NCI-H1048 (cell line): ENCODE measurements around the gene PGM5.

Experiments
- DNase-seq: peaks from one replicate; lab custom pipeline; 2025; lab: John Stamatoyannopoulos, UW

Gene PGM5

DNA sequence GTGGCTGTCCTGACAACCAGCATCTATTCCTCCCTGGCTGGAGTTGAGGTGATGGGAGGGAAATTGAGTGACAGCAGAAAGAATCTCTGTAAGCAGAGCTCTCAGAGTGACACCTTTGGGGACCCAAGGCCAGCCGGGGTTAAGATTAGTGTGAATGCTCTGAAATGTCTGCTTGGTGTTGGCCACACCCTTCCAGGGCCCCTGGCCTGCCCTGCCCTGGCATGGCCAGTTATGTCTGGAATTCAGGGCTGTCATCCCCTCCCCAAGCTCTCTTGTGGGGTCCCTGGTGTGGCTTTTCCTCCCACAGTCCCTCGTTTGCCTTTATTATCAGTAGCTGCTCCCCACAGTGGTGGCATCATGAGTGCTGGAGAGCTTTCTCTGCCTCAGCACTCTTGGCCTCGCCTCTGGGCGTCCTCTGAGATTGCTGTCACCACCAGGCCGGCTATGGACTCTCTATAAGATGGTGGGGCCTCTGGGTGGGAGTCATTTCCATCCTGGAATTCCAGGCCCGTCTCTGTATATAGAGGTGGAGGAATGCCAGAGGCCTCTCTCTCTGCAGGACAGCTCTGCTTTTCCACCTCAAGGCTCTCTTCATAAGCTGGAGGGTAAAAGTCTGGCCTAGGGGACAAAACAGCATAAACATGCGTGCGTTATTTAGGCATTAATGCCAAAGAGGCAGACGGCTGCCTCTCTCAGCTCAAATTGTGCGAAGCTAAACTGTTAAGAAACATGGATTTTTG is 180.6 kb downstream of the PGM5 start:
- no peak for DNase-seq

DNA sequence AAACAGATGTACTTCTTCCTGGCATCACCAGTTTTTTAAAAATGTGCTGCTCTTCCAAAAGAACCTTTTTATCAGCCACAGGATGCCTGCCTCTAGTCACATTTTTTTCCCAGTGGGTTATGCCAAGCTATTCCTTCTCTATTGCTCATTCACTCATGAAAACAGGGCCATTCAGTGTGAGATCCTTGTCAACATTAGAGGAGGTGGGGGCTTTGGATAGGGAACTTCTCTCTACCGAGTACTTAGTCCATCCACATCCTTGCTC is 181.1 kb downstream of the PGM5 start:
- no peak for DNase-seq

DNA sequence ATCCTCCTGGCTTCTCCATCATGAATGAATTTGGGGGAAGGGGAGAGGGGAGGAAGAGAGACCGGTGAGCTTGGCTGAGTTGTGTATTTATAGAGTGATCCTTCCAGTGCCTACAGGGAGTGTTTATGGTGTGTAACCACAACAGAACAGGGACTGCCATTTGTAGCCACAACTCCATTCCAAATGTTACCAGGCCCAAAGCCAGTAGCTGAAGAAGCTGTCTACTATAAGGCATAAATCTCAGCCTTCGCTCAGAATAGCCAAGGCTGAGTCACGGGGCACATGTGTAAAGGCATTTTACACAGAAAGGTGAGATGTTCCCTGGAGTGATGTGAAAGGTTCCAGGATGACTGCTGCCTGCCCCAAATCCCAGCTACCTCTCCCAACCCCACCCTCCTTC is 181.8 kb downstream of the PGM5 start:
- no peak for DNase-seq

DNA sequence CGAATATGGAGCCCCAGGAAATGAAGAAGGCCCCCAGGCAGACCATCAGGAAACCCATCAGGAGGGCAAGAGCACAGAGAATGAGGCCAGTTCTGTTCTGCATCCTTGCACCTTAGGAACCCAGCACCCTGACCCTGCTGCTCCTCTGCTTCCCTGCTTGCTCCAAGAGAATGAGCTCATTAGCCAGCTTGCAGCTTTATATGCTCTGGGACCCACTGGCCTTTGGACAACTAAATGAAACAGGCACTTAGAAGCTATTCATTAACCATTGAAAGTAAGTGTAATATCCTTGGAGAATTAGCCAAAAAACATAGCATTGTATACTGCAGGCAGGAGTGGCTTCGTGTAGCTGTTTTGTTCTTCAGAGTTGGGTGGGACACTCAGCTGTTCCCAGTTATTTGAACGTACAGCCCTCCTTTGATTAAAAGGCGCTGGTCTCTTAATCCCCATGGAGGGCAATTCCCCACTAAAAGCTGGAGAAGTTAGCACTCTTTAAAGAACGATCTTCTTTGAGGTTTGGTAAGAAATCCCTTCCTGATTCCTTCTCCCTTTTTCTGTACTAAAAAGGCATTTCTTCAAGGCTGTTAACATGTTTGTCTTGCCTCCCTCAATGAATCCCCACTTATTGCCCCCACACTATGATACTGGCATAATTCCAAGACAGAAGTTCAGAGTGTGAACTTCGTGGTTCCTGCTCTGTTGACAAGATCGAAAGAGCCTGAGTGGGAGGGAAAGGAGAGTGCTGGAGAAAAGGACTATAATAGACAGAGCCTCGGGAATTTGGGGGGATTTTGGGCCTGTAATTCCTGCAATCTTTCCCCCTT is 184.5 kb downstream of the PGM5 start, which contains the start of gene TMEM252:
TMEM252 (minus strand) TSS at position 172 of the 824 bp plus-strand sequence; CDS start at position 103, 69 bp downstream.
- DNase-seq: no peak

DNA sequence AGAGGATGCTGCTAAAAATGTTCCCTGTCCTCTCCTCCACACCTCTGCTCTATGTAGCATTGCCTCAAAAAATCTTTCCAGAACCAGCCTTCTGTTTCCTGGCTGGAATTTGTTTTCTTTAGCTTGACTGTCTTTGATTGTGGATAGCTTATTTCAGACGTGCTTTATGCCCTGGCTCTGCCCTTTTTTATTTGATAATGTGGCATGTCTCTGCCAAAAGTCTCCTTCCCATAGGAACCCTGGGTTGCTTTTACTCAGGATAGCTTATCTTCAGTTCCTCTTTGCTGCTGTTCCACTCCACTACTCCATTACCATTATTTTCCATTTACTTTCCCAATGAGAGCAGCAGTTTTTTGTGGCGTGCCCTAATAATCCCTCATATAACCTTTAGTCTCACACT is 185.2 kb downstream of the PGM5 start:
- DNase-seq: no peak

DNA sequence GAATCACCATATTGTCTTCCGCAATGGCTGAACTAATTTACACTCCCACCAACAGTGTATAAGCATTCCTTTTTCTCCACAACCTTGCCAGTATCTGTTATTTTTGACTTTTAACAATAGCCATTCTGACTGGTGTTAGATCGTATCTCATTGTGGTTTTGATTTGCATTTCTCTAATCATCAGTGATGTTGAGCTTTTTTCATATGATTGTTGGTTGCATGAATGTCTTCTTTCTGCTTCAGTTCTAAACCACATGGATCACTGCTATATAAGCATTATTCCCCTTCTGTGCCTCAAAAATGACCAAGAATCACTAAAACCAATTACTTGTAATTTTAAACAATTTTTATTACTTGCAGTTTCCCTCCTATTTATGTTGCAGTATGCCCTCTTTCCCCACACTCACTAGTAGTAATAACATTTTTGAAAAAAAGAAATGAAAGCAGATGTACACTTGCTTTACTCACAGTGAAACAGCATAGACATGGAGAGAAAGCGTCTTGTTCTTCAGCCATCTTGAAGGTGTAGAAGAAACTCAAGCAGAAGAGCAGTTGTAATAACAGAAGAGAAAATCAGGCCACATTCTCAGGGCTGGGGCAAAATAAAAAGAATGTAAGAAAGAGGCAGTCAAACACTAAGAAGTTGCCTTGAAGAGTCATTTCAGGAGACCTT is 188.8 kb downstream of the PGM5 start:
- DNase-seq: peak; percentile 12

DNA sequence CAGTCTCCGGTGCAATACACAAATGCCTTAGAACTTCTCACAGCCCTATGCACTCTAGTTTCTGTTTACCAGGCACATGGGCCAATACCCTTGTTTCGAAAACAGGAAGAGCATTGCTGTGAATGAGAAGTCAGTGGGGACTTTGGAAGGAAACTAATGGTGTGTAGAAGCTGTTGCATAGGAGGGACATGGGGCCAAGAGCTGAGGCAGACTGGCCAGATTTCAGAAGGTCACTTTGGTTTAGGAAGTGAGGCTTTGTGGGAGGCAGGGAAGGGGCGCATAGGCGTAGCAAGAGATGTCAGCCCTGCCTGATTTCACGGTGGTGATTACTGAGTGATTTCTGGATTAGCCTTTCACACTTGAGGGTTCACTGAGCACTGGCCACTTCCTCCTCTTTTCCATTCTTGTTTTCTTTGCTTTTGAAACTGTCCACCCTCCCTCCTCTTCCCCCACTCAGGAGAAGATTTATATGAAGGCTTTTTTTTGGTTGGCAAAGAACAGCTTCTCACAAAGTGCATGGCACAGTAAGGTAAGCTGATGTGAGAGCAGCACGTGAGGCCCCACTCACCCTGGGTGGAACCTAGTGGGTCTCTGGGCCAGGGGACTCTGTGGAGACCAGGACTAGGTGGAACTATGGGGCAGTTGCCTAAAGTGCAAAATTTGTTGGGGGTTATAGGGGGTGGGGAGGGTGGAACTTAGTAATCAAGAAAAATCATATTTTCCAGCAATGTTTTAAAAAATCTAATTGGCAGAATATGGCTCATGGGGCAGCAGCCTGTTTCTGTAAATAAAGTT is 190.4 kb downstream of the PGM5 start:
- DNase-seq: no peak

DNA sequence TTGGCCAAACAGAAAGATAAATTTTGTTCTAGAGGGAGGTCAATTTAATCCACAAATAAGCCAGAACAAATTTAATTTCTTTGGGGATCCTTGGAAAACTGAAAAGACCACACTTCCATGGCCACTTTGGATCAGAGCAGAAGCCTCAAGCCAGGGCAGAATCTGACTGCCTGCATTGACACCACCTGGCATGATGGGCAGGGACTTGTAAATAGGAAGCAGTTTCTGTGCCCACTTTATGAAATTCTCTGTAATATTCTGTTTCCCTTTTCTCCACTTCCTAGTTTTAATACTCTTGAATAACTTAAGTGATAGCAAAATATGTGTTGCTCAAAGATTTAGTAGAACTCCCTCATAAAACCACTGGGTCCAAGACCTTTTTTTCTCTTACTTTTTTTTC is 191.0 kb downstream of the PGM5 start:
- no peak for DNase-seq

DNA sequence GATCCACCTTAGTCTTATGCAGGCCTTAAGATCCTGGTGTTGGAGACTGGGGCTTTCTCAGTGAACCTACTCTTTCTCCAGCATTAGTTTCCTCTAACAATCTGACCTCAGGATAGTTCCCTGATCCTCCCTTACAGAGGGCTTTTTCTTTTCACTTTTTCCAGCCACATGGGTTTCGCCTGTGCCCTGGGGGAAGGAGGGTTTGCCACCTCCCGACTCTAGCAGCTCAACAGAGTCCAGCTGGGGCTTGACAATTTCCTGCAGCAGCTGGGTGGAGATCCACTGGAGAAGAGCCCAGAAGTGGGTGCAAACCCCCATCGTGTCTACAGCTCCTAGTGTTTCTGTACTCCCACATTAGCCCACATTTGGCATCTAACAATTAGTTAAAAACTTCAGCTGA is 191.8 kb downstream of the PGM5 start:
- DNase-seq: no peak

DNA sequence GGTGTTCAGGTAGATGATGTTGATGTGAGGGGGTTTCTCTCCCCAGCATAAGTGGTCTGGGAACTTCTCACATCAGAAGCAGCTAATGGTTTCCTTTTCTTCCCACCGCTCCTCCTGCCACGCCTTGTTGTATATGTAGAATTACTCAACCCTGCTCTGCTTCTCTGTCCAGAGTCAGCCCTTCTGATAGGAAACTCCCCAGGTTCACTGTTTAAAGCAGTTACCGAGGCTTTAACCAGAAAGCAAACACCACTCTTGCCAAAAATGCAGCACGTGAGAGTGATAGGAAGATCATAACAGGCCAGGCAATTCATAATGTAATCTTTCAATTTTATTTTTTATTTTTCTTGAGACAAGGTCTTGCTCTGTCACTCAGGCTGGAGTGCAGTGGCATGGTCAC is 194.8 kb downstream of the PGM5 start:
- no peak for DNase-seq

DNA sequence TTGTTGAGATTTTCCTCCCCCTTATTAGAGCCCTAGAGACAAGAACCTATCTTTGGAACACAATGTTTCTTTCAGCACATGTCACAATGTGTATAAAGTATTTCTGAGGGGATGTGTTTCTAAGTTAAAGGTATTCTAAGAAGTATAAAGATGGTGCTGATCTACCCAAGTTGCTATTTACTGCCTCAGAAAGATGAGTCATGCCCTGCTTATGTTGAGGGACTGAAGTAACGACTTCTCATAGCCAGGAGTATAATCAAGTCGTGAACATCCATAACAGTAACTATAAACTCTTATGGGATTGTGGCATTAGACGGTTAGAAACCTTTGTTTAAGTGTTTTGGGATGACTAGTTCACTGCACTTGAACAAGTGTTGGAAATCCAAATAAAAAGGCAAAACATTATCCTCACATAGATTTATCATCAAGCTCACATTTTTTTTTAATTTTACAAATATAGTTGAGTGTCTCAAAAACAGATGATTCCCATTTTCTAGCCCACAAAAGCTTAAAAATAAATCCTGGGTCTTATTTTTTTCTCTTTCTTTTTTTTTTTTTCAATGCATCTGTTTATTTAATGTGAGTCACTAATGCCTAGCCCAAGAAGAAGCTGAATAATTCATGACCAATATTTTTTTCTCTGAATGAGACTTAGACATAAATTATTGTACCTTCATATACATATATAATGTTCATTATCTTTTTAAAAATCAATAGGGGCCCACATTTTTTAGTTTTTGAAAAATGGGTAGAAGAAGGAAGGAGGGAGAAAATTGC is 196.5 kb downstream of the PGM5 start:
- DNase-seq: no peak

DNA sequence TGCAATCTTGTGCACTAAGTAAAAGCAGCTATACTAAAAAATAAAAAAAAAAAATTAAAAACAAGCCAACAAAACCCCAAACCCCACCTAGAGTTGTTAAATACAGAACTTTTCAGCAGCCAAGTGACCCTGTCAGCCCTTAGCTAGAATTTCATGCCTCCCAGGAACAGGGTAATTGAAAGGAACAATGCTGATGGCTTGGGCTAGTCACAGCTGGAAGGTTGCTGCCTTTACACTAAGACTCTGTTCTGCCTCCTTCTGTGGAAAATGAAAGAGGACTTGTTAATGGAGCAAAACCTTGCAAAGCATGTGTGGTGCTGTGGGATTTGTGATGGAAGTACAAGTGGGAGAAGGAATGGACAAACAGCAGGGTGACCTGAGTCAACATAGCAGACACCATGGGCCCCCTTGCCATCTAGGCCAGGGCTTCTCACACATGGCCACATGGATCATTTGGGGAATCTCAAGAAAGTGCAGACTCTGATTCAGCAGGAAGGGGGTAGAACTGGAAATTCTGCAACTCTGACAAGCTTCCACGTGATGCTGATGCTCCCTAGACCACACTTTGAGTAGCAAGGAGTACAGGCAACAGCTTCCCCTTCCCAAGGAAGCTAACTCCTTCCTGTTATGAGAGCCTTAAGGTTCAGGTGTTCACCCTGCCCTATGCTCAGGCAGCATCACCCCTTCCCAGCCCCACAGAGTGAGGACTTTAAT is 199.2 kb downstream of the PGM5 start:
- DNase-seq: no peak

DNA sequence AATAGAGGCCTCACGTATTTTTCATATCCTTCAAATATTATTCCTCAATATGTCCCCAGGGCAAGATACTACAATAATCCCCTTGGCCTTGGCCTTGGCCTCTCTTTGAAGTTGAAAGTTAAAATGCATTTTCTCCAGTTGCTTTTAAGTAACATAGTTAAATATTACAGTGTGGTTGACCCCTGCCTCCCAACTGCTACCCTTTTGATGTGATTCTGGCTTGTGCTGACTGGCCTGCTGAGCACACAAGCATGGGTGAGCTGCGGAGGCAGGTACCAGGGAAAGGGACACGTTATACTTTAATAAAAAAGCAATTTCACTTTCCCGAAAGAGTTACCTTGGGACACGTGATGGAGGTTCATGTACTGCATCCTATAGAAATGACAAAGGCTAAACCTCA is 202.1 kb downstream of the PGM5 start:
- no peak for DNase-seq

DNA sequence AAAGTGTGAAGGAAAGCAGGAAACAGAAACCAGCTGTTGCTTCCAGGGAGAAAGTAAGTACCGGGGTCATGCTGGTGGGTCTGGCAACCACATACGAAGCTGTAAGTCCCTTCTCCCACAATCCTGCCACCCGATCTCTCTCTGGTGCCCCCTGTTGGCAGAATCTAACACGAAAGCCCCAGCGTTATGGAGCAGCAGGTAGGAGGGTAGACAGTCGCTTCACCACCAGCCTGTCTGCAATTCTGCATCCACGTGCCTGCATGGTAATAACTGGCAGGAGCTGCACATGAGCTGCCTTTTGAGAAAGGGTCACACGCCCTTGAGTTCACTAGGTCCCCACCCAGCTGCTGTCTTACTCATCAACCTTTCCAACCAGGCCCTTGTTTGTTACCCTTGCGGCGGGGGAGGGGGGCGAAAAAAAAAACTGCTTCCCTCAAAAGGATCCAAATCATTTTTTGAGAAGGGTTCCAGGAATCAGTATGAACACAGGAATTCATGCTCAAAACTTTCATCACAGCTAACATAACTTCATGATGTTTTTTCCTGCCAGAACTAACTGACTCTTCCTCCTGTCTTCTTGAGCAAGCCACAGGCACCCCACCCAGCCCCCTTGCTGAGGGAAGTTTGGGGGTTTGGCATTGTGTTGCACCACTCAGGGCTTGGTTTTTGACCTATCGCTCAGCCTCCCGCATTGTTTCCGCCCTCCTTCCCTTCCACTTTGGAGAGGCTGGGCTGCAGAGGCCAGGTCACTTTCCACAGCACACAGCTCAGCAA is 203.8 kb downstream of the PGM5 start:
- DNase-seq: no peak

DNA sequence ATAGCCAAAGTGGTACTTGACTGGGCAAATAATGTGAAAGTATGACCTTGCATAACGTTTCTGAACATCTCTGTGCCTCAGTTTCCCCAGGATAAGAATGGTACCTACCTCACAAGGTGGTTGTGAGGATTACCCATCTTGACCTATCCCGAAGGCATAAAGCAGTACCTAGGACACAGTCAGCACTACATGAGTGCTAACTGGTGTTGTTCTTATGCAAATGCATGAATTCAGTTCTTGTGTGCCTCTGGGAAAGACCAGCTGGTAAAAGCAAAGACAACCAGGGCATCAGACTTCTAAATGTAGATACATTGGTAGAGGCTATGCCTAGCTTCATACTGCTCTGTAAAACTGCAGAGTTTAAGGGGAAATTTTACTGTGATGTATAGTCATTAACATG is 206.1 kb downstream of the PGM5 start:
- DNase-seq: no peak

DNA sequence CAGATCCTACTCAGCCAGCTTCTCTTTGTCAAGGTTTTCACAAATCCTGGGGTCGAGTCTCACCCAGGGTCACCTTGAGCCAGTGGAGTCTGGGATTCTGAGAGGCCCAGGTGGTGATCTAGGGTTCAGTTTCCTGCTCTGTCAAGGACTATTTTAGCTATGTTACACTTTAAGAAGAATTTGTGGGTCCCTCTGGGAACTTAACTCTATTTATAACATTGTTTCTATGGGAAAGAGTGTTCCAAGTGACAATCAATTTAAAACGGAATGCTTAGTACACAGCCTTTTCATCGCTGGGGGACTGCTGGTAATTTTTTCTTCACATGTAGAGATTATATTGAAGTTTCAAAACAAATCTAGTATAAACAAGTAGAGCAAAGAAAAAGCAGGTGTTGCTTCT is 211.2 kb downstream of the PGM5 start:
- no peak for DNase-seq

DNA sequence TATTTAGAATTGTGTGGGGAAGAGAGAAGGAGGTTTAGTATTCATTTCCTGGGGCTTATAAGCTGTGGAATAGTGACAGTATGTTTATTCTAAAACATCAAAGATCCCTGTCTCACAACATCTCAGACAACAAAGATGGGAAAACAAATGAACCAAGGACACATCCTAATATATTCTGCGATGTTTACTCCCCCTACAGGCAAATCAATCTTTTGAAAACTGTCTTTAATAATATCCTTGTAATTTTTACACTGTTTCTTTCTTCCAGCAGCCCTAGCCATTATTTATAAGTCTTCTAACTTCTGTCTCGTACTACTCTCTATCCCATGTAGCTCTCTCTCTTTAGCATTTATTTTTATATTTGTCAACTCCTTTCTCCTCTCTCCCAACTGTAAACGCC is 217.7 kb downstream of the PGM5 start:
- DNase-seq: no peak

DNA sequence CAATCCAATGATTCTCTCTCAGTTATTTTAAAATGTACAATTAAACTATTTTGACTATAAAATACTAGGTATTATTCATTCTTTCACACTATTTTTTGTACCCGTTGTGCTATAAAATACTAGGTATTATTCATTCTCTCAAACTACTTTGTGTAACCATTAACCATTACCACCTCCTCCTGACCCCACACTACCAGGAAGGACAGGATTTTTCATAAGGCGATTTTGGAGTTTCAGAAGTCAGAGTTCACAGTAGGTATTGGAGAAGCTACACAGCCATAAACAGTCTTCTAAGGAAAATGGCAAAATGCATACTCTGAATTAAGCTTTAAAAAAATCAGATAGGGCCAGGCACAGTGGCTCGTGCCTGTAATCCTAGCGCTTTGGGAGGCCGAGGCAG is 219.4 kb downstream of the PGM5 start:
- DNase-seq: no peak

DNA sequence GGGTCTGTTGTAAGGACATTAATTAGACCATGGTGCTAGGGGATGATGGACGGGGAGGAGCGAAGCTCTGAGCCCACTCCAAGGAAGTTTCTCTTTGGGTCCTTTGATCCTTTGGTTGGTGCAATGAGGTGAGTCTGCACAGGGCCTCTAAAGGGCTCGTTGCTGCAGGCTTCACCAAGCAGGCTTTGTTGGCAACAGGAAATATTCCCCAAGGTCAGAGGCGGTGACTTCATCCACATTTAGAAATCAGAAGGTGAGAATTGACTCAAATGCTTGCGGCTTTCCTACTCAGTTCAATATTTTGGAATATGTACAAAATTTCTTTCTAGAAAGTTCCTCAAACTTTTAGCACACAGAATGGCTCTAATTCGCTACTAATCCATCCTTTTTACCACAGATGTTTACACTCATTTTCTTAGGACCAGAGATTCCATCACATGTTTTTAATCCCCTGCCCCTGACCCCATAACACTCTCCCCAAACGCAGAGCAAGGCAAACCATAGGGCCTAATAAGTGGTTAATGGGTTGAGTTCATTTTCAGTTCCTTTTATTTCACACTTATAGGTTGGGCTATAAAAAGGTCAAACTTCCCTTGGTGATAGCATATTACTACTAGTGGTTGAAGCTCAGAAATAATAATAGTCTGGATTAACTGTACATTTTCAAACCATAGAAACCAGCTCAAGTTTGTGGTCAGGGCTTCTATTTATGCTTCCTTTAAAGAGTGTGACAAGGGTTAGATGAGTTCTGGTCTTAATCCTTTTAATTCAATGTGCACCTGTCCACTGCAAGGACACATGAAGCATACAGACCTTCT is 221.6 kb downstream of the PGM5 start:
- DNase-seq: no peak
